HCT116 (cell line): ENCODE measurements around the gene COPB1. TPM values are rescaled to one million over a fixed set of nuclear protein-coding genes. Genes with fewer than 3 reads are reported as not detected.

ENCODE experiments used
- ATAC-seq: fragments of 200-7000 bp; cut with Tn5 transposase; 2 replicates; pipeline ENCODE4 v1.9.1; 2020; ENCODE audit warnings: mild to moderate bottlenecking, moderate library complexity
- BruUV-seq: library from RNA; stranded (reverse); fragments of 400-500 nt; replicated peaks from 2 replicates; lab custom pipeline; 2021; lab: Mats Ljungman, UMichigan
- CTCF ChIA-PET: fragments of 300-600 bp; sonication (Branson Sonifier 250); formaldehyde crosslinking; loops from one replicate; lab custom pipeline; 2021; ENCODE audit warnings: antibody characterized with exemption; lab: Charles Lee
- POLR2A ChIA-PET: fragments of 300-600, 350-600 bp; sonication (Branson Sonifier 250); formaldehyde crosslinking; loops from one replicate; lab custom pipeline; 2021; ENCODE audit warnings: antibody characterized with exemption; lab: Charles Lee
- RAD21 ChIA-PET, 2 experiments: fragments of 300-600 bp; sonication (Branson Sonifier 250); formaldehyde crosslinking; loops; one replicate each; lab custom pipeline; 2023; ENCODE audit warnings: low total read pairs in 2 of 2; ENCODE audit not compliant: uncharacterized antibody in 2 of 2, unreplicated experiment in 2 of 2, low non-redundant PET in 1 of 2; lab: Charles Lee
- DNase-seq: peaks from one replicate; pipeline ENCODE4 v3.0.0-alpha.2; 2010; ENCODE audit warnings: low read depth, low spot score
- H2AFZ ChIP-seq: fragments of 200-600 bp; shearing (Covaris generic), sonication (generic); 2 replicates; pipeline ENCODE4 v1.6.1; 2017; ENCODE audit warnings: low read depth, mixed run types, mixed read lengths, antibody characterized with exemption, low read length; ENCODE audit not compliant: poor library complexity, severe bottlenecking
- H3K27ac ChIP-seq: 2 replicates; pipeline ENCODE4 v1.5.1; 2012; ENCODE audit warnings: low read depth, low read length
- H3K27me3 ChIP-seq: fragments of 200-600 bp; sonication (generic); 2 replicates; pipeline ENCODE4 v1.6.1; 2016; ENCODE audit warnings: mixed run types, low read length, mixed read lengths; ENCODE audit not compliant: insufficient read depth
- H3K36me3 ChIP-seq, 2 experiments: fragments of 200-500 bp in 1 of 2; fragments of 200-600 bp in 1 of 2; sonication (Bioruptor generic) in 1 of 2; sonication (generic) in 1 of 2; 2 replicates each; pipeline versions ENCODE4 v1.5.1 to v1.6.1; 2014 to 2016; ENCODE audit warnings: low read length in 2 of 2, inconsistent platforms in 1 of 2, mixed read lengths in 1 of 2, mixed run types in 1 of 2; ENCODE audit not compliant: insufficient read depth in 2 of 2, control insufficient read depth in 1 of 2
- H3K4me1 ChIP-seq, 2 experiments: fragments of 200-600 bp in 1 of 2; sonication (generic) in 1 of 2; 2 replicates each; pipeline versions ENCODE4 v1.5.1 to v1.6.1; 2012 to 2017; ENCODE audit warnings: low read length in 2 of 2, inconsistent platforms in 1 of 2, mild to moderate bottlenecking in 1 of 2, mixed read lengths in 1 of 2, mixed run types in 1 of 2, moderate library complexity in 1 of 2; ENCODE audit not compliant: insufficient read depth in 2 of 2, control insufficient read depth in 1 of 2
- H3K4me2 ChIP-seq: fragments of 200-600 bp; sonication (generic); 2 replicates; pipeline ENCODE4 v1.6.1; 2017; ENCODE audit warnings: mixed run types, low read length, mixed read lengths
- H3K4me3 ChIP-seq, 2 experiments: fragments of 200-600 bp in 1 of 2; sonication (generic) in 1 of 2; replicated peaks in 1 of 2; 2 replicates each; pipeline ENCODE4 v1.5.1; 2011 to 2016; ENCODE audit warnings: low read length in 2 of 2, control low read depth in 1 of 2, low read depth in 1 of 2, mild to moderate bottlenecking in 1 of 2, mixed read lengths in 1 of 2, mixed run types in 1 of 2
- H3K79me2 ChIP-seq: fragments of 200-600 bp; sonication (generic); 2 replicates; pipeline ENCODE4 v1.6.1; 2017; ENCODE audit warnings: mild to moderate bottlenecking, mixed run types, low read length, moderate library complexity, mixed read lengths; ENCODE audit not compliant: insufficient read depth
- H3K9ac ChIP-seq: fragments of 200-600 bp; sonication (generic); 2 replicates; pipeline ENCODE4 v1.6.1; 2016; ENCODE audit warnings: low read length, mixed read lengths
- H3K9me2 ChIP-seq: fragments of 200-600 bp; sonication (generic), shearing (Covaris generic); 2 replicates; pipeline ENCODE4 v1.6.1; 2017; ENCODE audit warnings: mixed run types, mild to moderate bottlenecking, moderate library complexity; ENCODE audit not compliant: insufficient read depth
- H3K9me3 ChIP-seq, 2 experiments: fragments of 200-500 bp in 1 of 2; fragments of 200-600 bp in 1 of 2; sonication (Bioruptor generic) in 1 of 2; sonication (generic) in 1 of 2; 2 replicates each; pipeline ENCODE4 v1.6.1; 2014 to 2017; ENCODE audit warnings: low read length in 2 of 2, mixed read lengths in 2 of 2, inconsistent platforms in 1 of 2, low read depth in 1 of 2, mild to moderate bottlenecking in 1 of 2, mixed run types in 1 of 2, moderate library complexity in 1 of 2; ENCODE audit not compliant: control insufficient read depth in 1 of 2, insufficient read depth in 1 of 2
- H4K20me1 ChIP-seq: fragments of 200-600 bp; sonication (generic), shearing (Covaris generic); 2 replicates; pipeline ENCODE4 v1.6.1; 2017; ENCODE audit warnings: mixed run types, mild to moderate bottlenecking, moderate library complexity; ENCODE audit not compliant: insufficient read depth
- ATF3 ChIP-seq: IDR thresholded peaks from 2 replicates; pipeline ENCODE4 v1.6.1; 2012
- CTCF ChIP-seq, 3 experiments: fragments of 200-600 bp in 1 of 3; sonication (generic) in 1 of 3; IDR thresholded peaks in 2 of 3; conservative IDR thresholded peaks in 1 of 3; 2 replicates each; pipeline ENCODE4 v1.5.1; 2012 to 2017; ENCODE audit warnings: low read depth in 2 of 3, low read length in 2 of 3, antibody characterized with exemption in 1 of 3, borderline replicate concordance in 1 of 3, control low read depth in 1 of 3, mild to moderate bottlenecking in 1 of 3, mixed read lengths in 1 of 3, mixed run types in 1 of 3, moderate library complexity in 1 of 3; ENCODE audit not compliant: insufficient read depth in 1 of 3
- EZH2phosphoT487 ChIP-seq: fragments of 200-600 bp; IDR thresholded peaks from 2 replicates; pipeline ENCODE4 v1.6.1; 2018; ENCODE audit warnings: antibody characterized with exemption, borderline replicate concordance
- RAD21 ChIP-seq: IDR thresholded peaks from 2 replicates; pipeline ENCODE4 v1.6.1; 2012; ENCODE audit warnings: low read depth, mild to moderate bottlenecking
- REST ChIP-seq: IDR thresholded peaks from 2 replicates; pipeline ENCODE4 v1.6.1; 2012; ENCODE audit warnings: low read depth
- SP1 ChIP-seq: IDR thresholded peaks from 2 replicates; pipeline ENCODE4 v1.6.1; 2012; ENCODE audit warnings: low read depth
- SRF ChIP-seq: IDR thresholded peaks from 2 replicates; pipeline ENCODE4 v1.6.1; 2012; ENCODE audit warnings: low read depth
- ZBTB33 ChIP-seq: IDR thresholded peaks from 2 replicates; pipeline ENCODE4 v1.6.1; 2011; ENCODE audit warnings: mild to moderate bottlenecking, low read length, moderate library complexity; ENCODE audit not compliant: insufficient replicate concordance; ENCODE audit errors: extremely low read depth
- ZFX ChIP-seq: fragments of 450-650 bp; IDR thresholded peaks from 2 replicates; pipeline ENCODE4 v1.6.1; 2017
- intact Hi-C: fragments of 100-400 bp; cut with micrococcal nuclease; formaldehyde crosslinking; loops from 2 replicates; pipeline ENCODE4 v1.10.0; 2022
- total RNA-seq: library from RNA; stranded (reverse); gene quantifications from one replicate; pipeline ENCODE4 v1.2.1, GENCODE V29; 2021; ENCODE audit not compliant: unreplicated experiment

COPB1 gene
- total RNA-seq, 1 experiment from 2014 or later, result 95.5 TPM

- ChIA-PET CTCF (interaction anchor here (0.7 kb wide), 1 partner anchor 367 kb away, joined by 3 read pairs; no protein-coding TSS in a partner anchor), POLR2A (no interaction called here), RAD21 (no interaction called here)
- H3K4me2 ChIP-seq, result no peak overlapping the region
- no TSS peak for BruUV-seq
- peaks cover 0 to 8% of the 10 kb centered on the region in 2 experiments; a peak in 2 of 4 replicates for H3K4me1 ChIP-seq
- DNase-seq (no peak), ATAC-seq (no peak)
- intact Hi-C loops, result no loop called here
- no peaks in the 10 kb centered on the region for H4K20me1 ChIP-seq
- H3K4me3 ChIP-seq, result no peak overlapping the region
- no peaks in the 10 kb centered on the region for H3K79me2 ChIP-seq
- no peaks in the 10 kb centered on the region for H3K36me3 ChIP-seq
- no peak overlapping the region for H3K9ac ChIP-seq
- H3K9me3 ChIP-seq, result no peaks in the 10 kb centered on the region
- H3K9me2 ChIP-seq, result no peaks in the 10 kb centered on the region
- no peak for TF ChIP-seq ZFX
- no peak for TF ChIP-seq RAD21
- no peak for TF ChIP-seq ATF3
- no peak for TF ChIP-seq EZH2phosphoT487
- TF ChIP-seq REST, result no peak
- no peak for TF ChIP-seq SP1
- TF ChIP-seq SRF, result no peak
- TF ChIP-seq ZBTB33, result no peak
- TF ChIP-seq CTCF (IDR thresholded peaks at IDR 0.05 in 2 of 3, conservative IDR thresholded peaks at IDR 0.05 in 1 of 3; ENCODE audit: borderline replicate concordance in 1 of 3, insufficient read depth in 1 of 3, low read depth in 2 of 3, low read length in 2 of 3), result no peak
- no peak overlapping the region for H2AFZ ChIP-seq
- H3K27ac ChIP-seq, result no peak overlapping the region
- no peaks in the 10 kb centered on the region for H3K27me3 ChIP-seq
Measured at GRCh38 chr11:14541192-14541947, 41.8 kb upstream of the COPB1 start.
